H1 (cell line): ENCODE results near the gene ANXA5. TPM values are rescaled to one million over a fixed set of nuclear protein-coding genes. Genes with fewer than 3 reads are reported as not detected.
A peak's percentile ranks its signal among the peaks of the same experiment; 100 is the strongest.

ENCODE experiments used
- CTCF ChIA-PET: fragments of 300-600 bp; sonication (Branson Sonifier 250); formaldehyde crosslinking; loops from one replicate; lab custom pipeline; 2021; ENCODE audit not compliant: partially characterized antibody; lab: Charles Lee
- POLR2A ChIA-PET: fragments of 300-600 bp; sonication (Branson Sonifier 250); formaldehyde crosslinking; loops from one replicate; lab custom pipeline; 2021; ENCODE audit warnings: inconsistent platforms; ENCODE audit not compliant: partially characterized antibody; lab: Charles Lee
- DNase-seq, 2 experiments: peaks; one replicate each; pipeline versions ENCODE4 v3.0.0 to v3.0.0-alpha.2; 2010 to 2022; ENCODE audit warnings: low spot score in 2 of 2, low read depth in 1 of 2, mixed read lengths in 1 of 2
- FAIRE-seq: peaks from 2 replicates; lab custom pipeline; 2011; peaks lifted over from hg19 to GRCh38; lab: Jason Lieb, UNC
- H2AFZ ChIP-seq: 2 replicates; pipeline ENCODE4 v1.8.1; 2012; ENCODE audit warnings: low read length, inconsistent platforms
- H2AK5ac ChIP-seq: 2 replicates; pipeline ENCODE4 v1.6.1; 2013; ENCODE audit warnings: low read depth, low read length
- H2BK120ac ChIP-seq: replicated peaks from 2 replicates; pipeline ENCODE3; 2013; ENCODE audit warnings: low read depth, low read length, inconsistent platforms
- H2BK12ac ChIP-seq: 2 replicates; pipeline ENCODE4 v1.6.1; 2013; ENCODE audit warnings: low read depth, low read length
- H2BK15ac ChIP-seq: 2 replicates; pipeline ENCODE4 v1.6.1; 2013; ENCODE audit warnings: low read length
- H2BK20ac ChIP-seq: 2 replicates; pipeline ENCODE4 v1.6.1; 2013; ENCODE audit warnings: low read length
- H2BK5ac ChIP-seq: 2 replicates; pipeline ENCODE4 v1.6.1; 2013; ENCODE audit warnings: low read depth, low read length
- H3K14ac ChIP-seq: 2 replicates; pipeline ENCODE4 v1.6.1; 2013; ENCODE audit warnings: inconsistent platforms; ENCODE audit not compliant: insufficient read length
- H3K18ac ChIP-seq: 2 replicates; pipeline ENCODE4 v1.6.1; 2013; ENCODE audit warnings: low read length; ENCODE audit errors: extremely low read depth
- H3K23ac ChIP-seq: 2 replicates; pipeline ENCODE4 v1.6.1; 2013; ENCODE audit warnings: inconsistent platforms; ENCODE audit not compliant: insufficient read length
- H3K23me2 ChIP-seq: 2 replicates; pipeline ENCODE4 v1.6.1; 2013; ENCODE audit warnings: low read depth, low read length
- H3K27ac ChIP-seq: 2 replicates; pipeline ENCODE4 v1.6.1; 2011; ENCODE audit warnings: low read depth, low read length, inconsistent platforms
- H3K27me3 ChIP-seq, 4 experiments: replicated peaks in 1 of 4; 1 replicate in 1 of 4; 2 replicates in 3 of 4; pipeline versions ENCODE4 v1.6.1 to v1.8.1; 2011 to 2013; ENCODE audit warnings: low read length in 3 of 4, mild to moderate bottlenecking in 3 of 4, inconsistent platforms in 2 of 4, mixed read lengths in 2 of 4, moderate library complexity in 1 of 4; ENCODE audit not compliant: control insufficient read depth in 3 of 4, insufficient read depth in 3 of 4; ENCODE audit errors: extremely low read depth in 1 of 4
- H3K36me3 ChIP-seq, 4 experiments: 2 replicates each; pipeline versions ENCODE4 v1.6.1 to v1.8.1; 2011 to 2013; ENCODE audit warnings: mild to moderate bottlenecking in 4 of 4, low read length in 3 of 4, moderate library complexity in 2 of 4, control low read depth in 1 of 4, inconsistent platforms in 1 of 4; ENCODE audit not compliant: insufficient read depth in 4 of 4, control insufficient read depth in 2 of 4
- H3K4ac ChIP-seq: replicated peaks from 2 replicates; pipeline ENCODE3; 2013; ENCODE audit warnings: low read length, low read depth, mixed read lengths, inconsistent platforms; ENCODE audit not compliant: insufficient read length
- H3K4me1 ChIP-seq, 4 experiments: replicated peaks in 1 of 4; 1 replicate in 1 of 4; 2 replicates in 3 of 4; pipeline versions ENCODE4 v1.6.1 to v1.8.1; 2011 to 2013; ENCODE audit warnings: low read length in 3 of 4, inconsistent platforms in 2 of 4, mixed read lengths in 1 of 4; ENCODE audit not compliant: insufficient read depth in 4 of 4, control insufficient read depth in 3 of 4
- H3K4me2 ChIP-seq, 2 experiments: 2 replicates each; pipeline versions ENCODE4 v1.6.1 to v1.8.1; 2011 to 2013; ENCODE audit warnings: low read depth in 2 of 2, low read length in 2 of 2, control low read depth in 1 of 2, inconsistent platforms in 1 of 2, mild to moderate bottlenecking in 1 of 2; ENCODE audit not compliant: insufficient read depth in 1 of 2
- H3K4me3 ChIP-seq, 4 experiments: fragments of 200-600, 300-600 bp in 1 of 4; sonication (generic), shearing (Covaris generic), sonication (Bioruptor Twin) in 1 of 4; 2 replicates each; pipeline versions ENCODE4 v1.5.1 to v1.8.1; 2011 to 2016; ENCODE audit warnings: low read length in 4 of 4, low read depth in 3 of 4, control low read depth in 2 of 4, inconsistent platforms in 2 of 4, mild to moderate bottlenecking in 2 of 4, mixed read lengths in 1 of 4, moderate library complexity in 1 of 4; ENCODE audit not compliant: insufficient read depth in 2 of 4; ENCODE audit errors: extremely low read depth in 1 of 4
- H3K56ac ChIP-seq: replicated peaks from 2 replicates; pipeline ENCODE3; 2013; ENCODE audit warnings: low read depth, mild to moderate bottlenecking, mixed read lengths, low read length, inconsistent platforms; ENCODE audit not compliant: insufficient read length
- H3K79me1 ChIP-seq: 2 replicates; pipeline ENCODE4 v1.6.1; 2013; ENCODE audit warnings: low read depth, low read length, control low read depth
- H3K79me2 ChIP-seq, 2 experiments: 2 replicates each; pipeline versions ENCODE4 v1.6.1 to v1.8.1; 2012 to 2013; ENCODE audit warnings: low read length in 2 of 2, mild to moderate bottlenecking in 2 of 2, inconsistent platforms in 1 of 2; ENCODE audit not compliant: insufficient read depth in 2 of 2, control insufficient read depth in 1 of 2
- H3K9ac ChIP-seq, 4 experiments: replicated peaks in 1 of 4; 1 replicate in 1 of 4; 2 replicates in 3 of 4; pipeline versions ENCODE4 v1.6.1 to v1.8.1; 2011 to 2013; ENCODE audit warnings: low read depth in 3 of 4, low read length in 3 of 4, control low read depth in 2 of 4, mild to moderate bottlenecking in 2 of 4, moderate library complexity in 2 of 4, inconsistent platforms in 1 of 4; ENCODE audit errors: extremely low read depth in 1 of 4
- H3K9me3 ChIP-seq, 2 experiments: 2 replicates each; pipeline versions ENCODE4 v1.6.1 to v1.8.1; 2012 to 2013; ENCODE audit warnings: mild to moderate bottlenecking in 2 of 2, moderate library complexity in 2 of 2, control low read depth in 1 of 2, inconsistent platforms in 1 of 2, low read depth in 1 of 2, low read length in 1 of 2, mixed read lengths in 1 of 2; ENCODE audit not compliant: insufficient read depth in 2 of 2
- H4K20me1 ChIP-seq, 2 experiments: replicated peaks in 1 of 2; 2 replicates each; pipeline versions ENCODE3 to v1.8.1; 2011 to 2013; ENCODE audit warnings: inconsistent platforms in 2 of 2, low read length in 2 of 2, mild to moderate bottlenecking in 1 of 2; ENCODE audit not compliant: insufficient read depth in 2 of 2, control insufficient read depth in 1 of 2
- H4K5ac ChIP-seq: 2 replicates; pipeline ENCODE4 v1.6.1; 2013; ENCODE audit warnings: low read length, low read depth, mixed read lengths, inconsistent platforms; ENCODE audit not compliant: insufficient read length
- H4K8ac ChIP-seq: 2 replicates; pipeline ENCODE4 v1.8.0; 2013; ENCODE audit warnings: mild to moderate bottlenecking, moderate library complexity, low read length, inconsistent platforms; ENCODE audit not compliant: insufficient read depth; ENCODE audit errors: extremely low read depth
- H4K91ac ChIP-seq: replicated peaks from 2 replicates; pipeline ENCODE3; 2013; ENCODE audit warnings: low read length, mixed read lengths, inconsistent platforms; ENCODE audit not compliant: insufficient read length
- CBX5 ChIP-seq: fragments of 300-800, 300-1000 bp; sonication (generic); IDR thresholded peaks from 2 replicates; pipeline ENCODE4 v1.7.1; 2016; ENCODE audit warnings: antibody characterized with exemption, low read length, low read depth
- CHD2 ChIP-seq: IDR thresholded peaks from 2 replicates; pipeline ENCODE4 v1.6.1; 2012; ENCODE audit warnings: low read length, improper control_type of control experiment
- CREB1 ChIP-seq: IDR thresholded peaks from 2 replicates; pipeline ENCODE4 v1.6.1; 2012; ENCODE audit warnings: inconsistent platforms
- GTF2F1 ChIP-seq: IDR thresholded peaks from 2 replicates; pipeline ENCODE4 v1.6.1; 2012; ENCODE audit warnings: low read depth, low read length, improper control_type of control experiment, borderline replicate concordance
- JUND ChIP-seq: IDR thresholded peaks from 2 replicates; pipeline ENCODE4 v1.6.1; 2011; ENCODE audit warnings: mild to moderate bottlenecking, improper control_type of control experiment, low read length
- KDM4A ChIP-seq: IDR thresholded peaks from one replicate; pipeline ENCODE4 v1.7.1; 2012; ENCODE audit warnings: low read depth, mild to moderate bottlenecking, moderate library complexity, low read length, inconsistent platforms; ENCODE audit not compliant: severe bottlenecking
- POLR2AphosphoS5 ChIP-seq: IDR thresholded peaks from 2 replicates; pipeline ENCODE4 v1.6.1; 2011; ENCODE audit warnings: low read depth, low read length
- RBBP5 ChIP-seq: IDR thresholded peaks from 2 replicates; pipeline ENCODE4 v1.7.1; 2012; ENCODE audit warnings: low read depth, mild to moderate bottlenecking, inconsistent platforms, low read length, moderate library complexity, borderline replicate concordance
- TCF12 ChIP-seq: IDR thresholded peaks from 2 replicates; pipeline ENCODE4 v1.6.1; 2011; ENCODE audit warnings: low read depth, mild to moderate bottlenecking, low read length
- YY1 ChIP-seq: IDR thresholded peaks from 2 replicates; pipeline ENCODE4 v1.6.1; 2011; ENCODE audit warnings: low read depth, mild to moderate bottlenecking, low read length
- ZNF274 ChIP-seq: IDR thresholded peaks from 2 replicates; pipeline ENCODE4 v1.7.0; 2012; ENCODE audit warnings: low read length, borderline replicate concordance; ENCODE audit errors: extremely low read depth
- WGBS, 2 experiments: shearing (Covaris generic) in 1 of 2; methylation state at CpG; one replicate each; pipeline versions ENCODE4 v1.1.6 to v1.1.7; 2013 to 2015; ENCODE audit warnings: low lambda C conversion rate in 2 of 2, mixed read lengths in 2 of 2, inconsistent platforms in 1 of 2, low coverage in 1 of 2, missing lambda C conversion rate in 1 of 2; ENCODE audit not compliant: insufficient replicate concordance in 2 of 2, insufficient coverage in 1 of 2, insufficient read length in 1 of 2; ENCODE audit errors: extremely low coverage in 1 of 2, missing lambda C conversion rate in 1 of 2; 5-methylcytosine and 5-hydroxymethylcytosine counted together
- polyA plus RNA-seq, 7 experiments: library from polyadenylated mRNA; depleted of rRNA in 3 of 7; stranded (reverse) in 5 of 7; unstranded in 2 of 7; fragments of >200 nt in 5 of 7; fragments of 200-250 nt in 2 of 7; gene quantifications; 1 replicate in 5 of 7; 2 replicates in 1 of 7; 4 replicates in 1 of 7; pipeline versions ENCODE4 v1.2.1 to v1.2.3, GENCODE V29; 2011 to 2013; ENCODE audit warnings: missing spikeins in 2 of 7, mixed read lengths in 2 of 7
- total RNA-seq: library from RNA; stranded (reverse); fragmentation: NEBNext Ultra II Directional; extraction: Animal tissue kit (Norgen Biotek cat#: 25700); gene quantifications from 2 replicates; pipeline ENCODE4 v1.2.1, GENCODE V29; 2021
- TF ChIP-seq, protein P1 (sequence below): IDR thresholded peaks from 2 replicates; pipeline ENCODE4 v1.6.1; 2011; ENCODE audit warnings: low read depth, mild to moderate bottlenecking, low read length; ENCODE audit not compliant: insufficient read depth

The ANXA5 gene
- total and polyA plus RNA-seq, 2 of the 8 experiments (the other 6 are each of a cell fraction or from before 2014, with no cell fraction given), result 213 to 221 TPM

DNA sequence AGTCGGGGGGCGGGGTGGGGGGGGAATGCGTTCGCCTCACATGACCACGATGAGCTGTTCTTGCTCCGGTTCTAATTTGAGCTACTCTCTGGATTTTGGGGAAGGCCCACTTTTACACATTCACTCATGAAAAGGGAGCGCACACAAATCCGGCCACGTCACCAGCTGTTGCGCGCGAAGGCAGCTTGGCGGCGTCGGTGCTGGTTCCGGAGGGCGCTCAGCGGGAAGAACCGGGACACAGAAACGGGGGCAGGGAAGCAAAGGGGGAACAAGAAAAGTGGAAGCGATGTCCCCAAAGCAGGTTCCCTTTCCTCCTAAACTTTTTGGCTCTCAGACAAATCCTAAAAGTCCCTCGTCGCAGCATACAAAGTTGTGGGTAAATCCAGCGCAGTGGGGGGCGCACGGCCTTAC, 605 bp downstream of the ANXA5 start:
- H3K4ac ChIP-seq, result peak overlapping the region; percentile 70
- 0% methylated on average over 18 of the region's 26 CpGs; no CpG with 5 or more reads in 1 of the 2 experiments for WGBS, 2 experiments
- H3K9ac ChIP-seq, result peak overlapping the region in 3 of 4 experiments; percentile 76 to 87 (median 87); a peak in 6 of 7 replicates
- no peak overlapping the region for H2BK20ac ChIP-seq
- peaks cover 0 to 4% of the 10 kb centered on the region in 2 experiments for H4K20me1 ChIP-seq
- peak overlapping the region; percentile 87 for H2AFZ ChIP-seq
- H2BK5ac ChIP-seq, result 0 out of 2 replicates have a peak overlapping the region, but pooled peaks have one; percentile 52
- H2AK5ac ChIP-seq, result 0 out of 2 replicates have a peak overlapping the region, but pooled peaks have one; percentile 47
- no peaks in the 10 kb centered on the region; a peak in 1 of 7 replicates for H3K27me3 ChIP-seq
- no peak for TF ChIP-seq CHD2
- TF ChIP-seq GTF2F1, result no peak
- TF ChIP-seq RBBP5, result no peak
- TF ChIP-seq ZNF274, result no peak
- 0 out of 2 replicates have a peak, but pooled peaks have one; percentile 2 for TF ChIP-seq POLR2AphosphoS5
- no peak for TF ChIP-seq CBX5
- no peak for TF ChIP-seq YY1
- TF ChIP-seq CREB1, result peak; percentile 63; the same call in 1 of the 2 replicates
- TF ChIP-seq, protein P1, sequence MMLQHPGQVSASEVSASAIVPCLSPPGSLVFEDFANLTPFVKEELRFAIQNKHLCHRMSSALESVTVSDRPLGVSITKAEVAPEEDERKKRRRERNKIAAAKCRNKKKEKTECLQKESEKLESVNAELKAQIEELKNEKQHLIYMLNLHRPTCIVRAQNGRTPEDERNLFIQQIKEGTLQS, result no peak
- TF ChIP-seq KDM4A, result peak; percentile 33
- TF ChIP-seq TCF12, result no peak
- TF ChIP-seq JUND, result no peak
- H2BK12ac ChIP-seq, result 0 out of 2 replicates have a peak overlapping the region, but pooled peaks have one; percentile 84
- peak overlapping the region; percentile 66 to 98 (median 90) for H3K4me3 ChIP-seq
- H3K79me2 ChIP-seq, result peaks cover 0 to 39% of the 10 kb centered on the region in 2 experiments; a peak in 2 of 4 replicates
- H3K79me1 ChIP-seq, result no peaks in the 10 kb centered on the region; the same call in 1 of the 2 replicates
- H3K36me3 ChIP-seq, result peaks cover 0 to 13% (median 0%) of the 10 kb centered on the region in 4 experiments; a peak in 1 of 8 replicates
- H3K4me1 ChIP-seq, result peaks cover 0 to 10% (median 6%) of the 10 kb centered on the region in 4 experiments; a peak in 6 of 7 replicates
- peak overlapping the region; percentile 71 for H3K18ac ChIP-seq
- peak overlapping the region; percentile 61 to 96 for H3K4me2 ChIP-seq
- H2BK120ac ChIP-seq, result peak overlapping the region; percentile 39
- peak overlapping the region; percentile 28 for H3K56ac ChIP-seq
- CTCF ChIA-PET, result interaction anchor here (0.5 to 1.9 kb wide), 9 partner anchors 9 to 1409 kb away, joined by 3 to 5 read pairs (median 3); no protein-coding TSS in a partner anchor
- peak overlapping the region; percentile 92 for H4K8ac ChIP-seq
- DNase-seq (no peak), FAIRE-seq (no peak)
- H2BK15ac ChIP-seq, result 0 out of 2 replicates have a peak overlapping the region, but pooled peaks have one; percentile 29
- H4K91ac ChIP-seq, result peak overlapping the region; percentile 85
- peaks cover 9% of the 10 kb centered on the region; the same call in 1 of the 2 replicates for H3K23me2 ChIP-seq
- POLR2A ChIA-PET, result interaction anchor here (0.8 to 2.4 kb wide), 16 partner anchors 8 to 235 kb away, joined by 3 to 15 read pairs (median 5); partner anchors contain the start of gene EXOSC9
- H3K9me3 ChIP-seq, result no peaks in the 10 kb centered on the region
- no peak overlapping the region for H3K23ac ChIP-seq
- peak overlapping the region; percentile 34 for H4K5ac ChIP-seq
- no peak overlapping the region for H3K14ac ChIP-seq
- H3K27ac ChIP-seq, result peak overlapping the region; percentile 75
